K562 (cell line): ENCODE results near the gene DBP. TPM values are rescaled to one million over a fixed set of nuclear protein-coding genes. Genes with fewer than 3 reads are reported as not detected.

ENCODE experiments used
- ERF ChIP-seq: fragments of 450-650 bp; formaldehyde crosslinking; IDR thresholded peaks from 2 replicates; pipeline ENCODE4 v1.4.0; 2020; ENCODE audit warnings: mild to moderate bottlenecking, mixed read lengths
- HMGN3 ChIP-seq: IDR thresholded peaks from 2 replicates; pipeline ENCODE4 v1.6.1; 2011; ENCODE audit warnings: borderline replicate concordance, low read depth, mild to moderate bottlenecking, mixed read lengths, low read length; ENCODE audit not compliant: insufficient read length; ENCODE audit errors: extremely low read depth
- NR2F6 ChIP-seq: fragments of 450-650 bp; formaldehyde crosslinking; IDR thresholded peaks from 2 replicates; pipeline ENCODE4 v1.4.0; 2020; ENCODE audit warnings: mild to moderate bottlenecking
- PHF21A ChIP-seq: fragments of 450-650 bp; IDR thresholded peaks from 2 replicates; pipeline ENCODE4 v1.6.1; 2017; ENCODE audit warnings: low read depth, borderline replicate concordance
- RAD51 ChIP-seq: fragments of 450-650 bp; IDR thresholded peaks from 2 replicates; pipeline ENCODE4 v1.7.1; 2016; ENCODE audit warnings: low read depth, mild to moderate bottlenecking, borderline replicate concordance
- TARDBP ChIP-seq: fragments of 450-650 bp; IDR thresholded peaks from 2 replicates; pipeline ENCODE4 v1.6.1; 2016
- ZNF778 ChIP-seq: fragments of 450-650 bp; formaldehyde crosslinking; IDR thresholded peaks from 2 replicates; pipeline ENCODE4 v1.4.0; 2020; ENCODE audit warnings: mild to moderate bottlenecking, moderate library complexity
- polyA plus RNA-seq, 8 experiments: library from polyadenylated mRNA; depleted of rRNA in 4 of 8; stranded (reverse) in 5 of 8; unstranded in 3 of 8; fragments of >200 nt; fragmentation: Nextera tagmentation in 2 of 8; fragmentation: Illumina TruSeq in 1 of 8; extraction: Ambion mirVana in 2 of 8; extraction: Trizol in 1 of 8; gene quantifications; 2 replicates each; pipeline versions ENCODE4 v1.2.1 to v1.2.3, GENCODE V29; 2011 to 2014; ENCODE audit warnings: inconsistent platforms in 1 of 8, missing spikeins in 1 of 8
- total RNA-seq, 7 experiments: library from RNA; depleted of rRNA in 6 of 7; stranded (reverse); fragments of >200 nt in 6 of 7; fragmentation: Illumina TruSeq in 2 of 7; extraction: Trizol in 2 of 7; gene quantifications; 2 replicates each; pipeline versions ENCODE4 v1.2.1 to v1.2.3, GENCODE V29; 2011 to 2021; ENCODE audit warnings: low replicate concordance in 1 of 7
- TF ChIP-seq, protein P1 (sequence below): IDR thresholded peaks from 3 replicates; pipeline ENCODE4 v1.6.1; 2011; ENCODE audit warnings: borderline replicate concordance, mild to moderate bottlenecking, moderate library complexity; ENCODE audit not compliant: insufficient read length; ENCODE audit errors: extremely low read depth
- TF ChIP-seq, protein P2 (sequence below): fragments of 200-600 bp; sonication (generic); IDR thresholded peaks from one replicate; pipeline ENCODE4 v1.6.1; 2012; ENCODE audit warnings: mild to moderate bottlenecking, low read depth, low read length, inconsistent platforms

DBP gene
- total and polyA plus RNA-seq, 9 of the 15 experiments (the other 6 are each of a cell fraction or from before 2014, with no cell fraction given): 0.25 to 5.5 (median 1.8) TPM

DNA sequence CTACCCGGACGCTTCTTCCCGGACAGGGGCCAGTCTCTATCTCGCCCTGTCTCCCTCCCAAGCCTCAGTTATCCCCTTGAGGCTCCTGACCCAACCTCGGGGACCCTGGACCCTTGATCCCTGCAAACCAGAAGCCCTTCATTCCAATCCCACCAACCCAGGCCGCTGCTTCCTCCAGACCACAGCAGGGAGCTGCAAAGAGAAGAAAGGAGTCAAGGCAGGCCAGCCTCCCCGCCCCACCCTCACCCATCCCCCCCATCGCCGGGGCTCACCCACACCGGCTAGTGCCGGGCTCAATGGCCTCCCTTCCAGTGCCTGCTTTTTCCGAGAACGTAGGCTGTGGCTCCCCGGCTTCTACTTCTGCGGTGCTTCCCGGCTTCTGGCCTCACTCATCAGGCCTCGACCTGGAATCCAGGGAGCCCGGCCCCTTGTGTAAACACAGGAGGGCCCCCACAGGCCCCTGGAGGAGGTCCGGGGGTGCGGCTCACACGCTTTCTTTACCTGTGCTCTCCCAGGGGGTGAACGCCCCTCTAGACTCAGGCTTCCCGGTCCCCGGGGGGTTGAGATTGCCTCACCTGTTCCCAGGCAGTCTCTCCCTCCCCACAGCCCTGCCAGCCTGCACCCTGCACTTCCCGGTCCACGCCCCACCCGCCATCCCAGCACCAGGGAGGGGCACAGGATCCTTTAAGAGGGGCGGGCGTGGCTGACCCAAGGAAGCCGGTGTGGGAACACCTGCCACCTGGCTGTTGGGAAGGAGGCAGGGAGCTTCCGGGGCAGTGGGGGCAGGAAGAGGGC lies 22.5 kb downstream of the DBP start, which contains the start of gene FAM83E (continued):
- TF ChIP-seq, protein P1, sequence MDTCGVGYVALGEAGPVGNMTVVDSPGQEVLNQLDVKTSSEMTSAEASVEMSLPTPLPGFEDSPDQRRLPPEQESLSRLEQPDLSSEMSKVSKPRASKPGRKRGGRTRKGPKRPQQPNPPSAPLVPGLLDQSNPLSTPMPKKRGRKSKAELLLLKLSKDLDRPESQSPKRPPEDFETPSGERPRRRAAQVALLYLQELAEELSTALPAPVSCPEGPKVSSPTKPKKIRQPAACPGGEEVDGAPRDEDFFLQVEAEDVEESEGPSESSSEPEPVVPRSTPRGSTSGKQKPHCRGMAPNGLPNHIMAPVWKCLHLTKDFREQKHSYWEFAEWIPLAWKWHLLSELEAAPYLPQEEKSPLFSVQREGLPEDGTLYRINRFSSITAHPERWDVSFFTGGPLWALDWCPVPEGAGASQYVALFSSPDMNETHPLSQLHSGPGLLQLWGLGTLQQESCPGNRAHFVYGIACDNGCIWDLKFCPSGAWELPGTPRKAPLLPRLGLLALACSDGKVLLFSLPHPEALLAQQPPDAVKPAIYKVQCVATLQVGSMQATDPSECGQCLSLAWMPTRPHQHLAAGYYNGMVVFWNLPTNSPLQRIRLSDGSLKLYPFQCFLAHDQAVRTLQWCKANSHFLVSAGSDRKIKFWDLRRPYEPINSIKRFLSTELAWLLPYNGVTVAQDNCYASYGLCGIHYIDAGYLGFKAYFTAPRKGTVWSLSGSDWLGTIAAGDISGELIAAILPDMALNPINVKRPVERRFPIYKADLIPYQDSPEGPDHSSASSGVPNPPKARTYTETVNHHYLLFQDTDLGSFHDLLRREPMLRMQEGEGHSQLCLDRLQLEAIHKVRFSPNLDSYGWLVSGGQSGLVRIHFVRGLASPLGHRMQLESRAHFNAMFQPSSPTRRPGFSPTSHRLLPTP: no peak
- TF ChIP-seq ZNF778 (CRISPR knock-in tag) (no peak), TARDBP (no peak), ERF (CRISPR knock-in tag) (peak; percentile 96), HMGN3 (no peak), NR2F6 (no peak), RAD51 (no peak), PHF21A (no peak)
- TF ChIP-seq, protein P2, sequence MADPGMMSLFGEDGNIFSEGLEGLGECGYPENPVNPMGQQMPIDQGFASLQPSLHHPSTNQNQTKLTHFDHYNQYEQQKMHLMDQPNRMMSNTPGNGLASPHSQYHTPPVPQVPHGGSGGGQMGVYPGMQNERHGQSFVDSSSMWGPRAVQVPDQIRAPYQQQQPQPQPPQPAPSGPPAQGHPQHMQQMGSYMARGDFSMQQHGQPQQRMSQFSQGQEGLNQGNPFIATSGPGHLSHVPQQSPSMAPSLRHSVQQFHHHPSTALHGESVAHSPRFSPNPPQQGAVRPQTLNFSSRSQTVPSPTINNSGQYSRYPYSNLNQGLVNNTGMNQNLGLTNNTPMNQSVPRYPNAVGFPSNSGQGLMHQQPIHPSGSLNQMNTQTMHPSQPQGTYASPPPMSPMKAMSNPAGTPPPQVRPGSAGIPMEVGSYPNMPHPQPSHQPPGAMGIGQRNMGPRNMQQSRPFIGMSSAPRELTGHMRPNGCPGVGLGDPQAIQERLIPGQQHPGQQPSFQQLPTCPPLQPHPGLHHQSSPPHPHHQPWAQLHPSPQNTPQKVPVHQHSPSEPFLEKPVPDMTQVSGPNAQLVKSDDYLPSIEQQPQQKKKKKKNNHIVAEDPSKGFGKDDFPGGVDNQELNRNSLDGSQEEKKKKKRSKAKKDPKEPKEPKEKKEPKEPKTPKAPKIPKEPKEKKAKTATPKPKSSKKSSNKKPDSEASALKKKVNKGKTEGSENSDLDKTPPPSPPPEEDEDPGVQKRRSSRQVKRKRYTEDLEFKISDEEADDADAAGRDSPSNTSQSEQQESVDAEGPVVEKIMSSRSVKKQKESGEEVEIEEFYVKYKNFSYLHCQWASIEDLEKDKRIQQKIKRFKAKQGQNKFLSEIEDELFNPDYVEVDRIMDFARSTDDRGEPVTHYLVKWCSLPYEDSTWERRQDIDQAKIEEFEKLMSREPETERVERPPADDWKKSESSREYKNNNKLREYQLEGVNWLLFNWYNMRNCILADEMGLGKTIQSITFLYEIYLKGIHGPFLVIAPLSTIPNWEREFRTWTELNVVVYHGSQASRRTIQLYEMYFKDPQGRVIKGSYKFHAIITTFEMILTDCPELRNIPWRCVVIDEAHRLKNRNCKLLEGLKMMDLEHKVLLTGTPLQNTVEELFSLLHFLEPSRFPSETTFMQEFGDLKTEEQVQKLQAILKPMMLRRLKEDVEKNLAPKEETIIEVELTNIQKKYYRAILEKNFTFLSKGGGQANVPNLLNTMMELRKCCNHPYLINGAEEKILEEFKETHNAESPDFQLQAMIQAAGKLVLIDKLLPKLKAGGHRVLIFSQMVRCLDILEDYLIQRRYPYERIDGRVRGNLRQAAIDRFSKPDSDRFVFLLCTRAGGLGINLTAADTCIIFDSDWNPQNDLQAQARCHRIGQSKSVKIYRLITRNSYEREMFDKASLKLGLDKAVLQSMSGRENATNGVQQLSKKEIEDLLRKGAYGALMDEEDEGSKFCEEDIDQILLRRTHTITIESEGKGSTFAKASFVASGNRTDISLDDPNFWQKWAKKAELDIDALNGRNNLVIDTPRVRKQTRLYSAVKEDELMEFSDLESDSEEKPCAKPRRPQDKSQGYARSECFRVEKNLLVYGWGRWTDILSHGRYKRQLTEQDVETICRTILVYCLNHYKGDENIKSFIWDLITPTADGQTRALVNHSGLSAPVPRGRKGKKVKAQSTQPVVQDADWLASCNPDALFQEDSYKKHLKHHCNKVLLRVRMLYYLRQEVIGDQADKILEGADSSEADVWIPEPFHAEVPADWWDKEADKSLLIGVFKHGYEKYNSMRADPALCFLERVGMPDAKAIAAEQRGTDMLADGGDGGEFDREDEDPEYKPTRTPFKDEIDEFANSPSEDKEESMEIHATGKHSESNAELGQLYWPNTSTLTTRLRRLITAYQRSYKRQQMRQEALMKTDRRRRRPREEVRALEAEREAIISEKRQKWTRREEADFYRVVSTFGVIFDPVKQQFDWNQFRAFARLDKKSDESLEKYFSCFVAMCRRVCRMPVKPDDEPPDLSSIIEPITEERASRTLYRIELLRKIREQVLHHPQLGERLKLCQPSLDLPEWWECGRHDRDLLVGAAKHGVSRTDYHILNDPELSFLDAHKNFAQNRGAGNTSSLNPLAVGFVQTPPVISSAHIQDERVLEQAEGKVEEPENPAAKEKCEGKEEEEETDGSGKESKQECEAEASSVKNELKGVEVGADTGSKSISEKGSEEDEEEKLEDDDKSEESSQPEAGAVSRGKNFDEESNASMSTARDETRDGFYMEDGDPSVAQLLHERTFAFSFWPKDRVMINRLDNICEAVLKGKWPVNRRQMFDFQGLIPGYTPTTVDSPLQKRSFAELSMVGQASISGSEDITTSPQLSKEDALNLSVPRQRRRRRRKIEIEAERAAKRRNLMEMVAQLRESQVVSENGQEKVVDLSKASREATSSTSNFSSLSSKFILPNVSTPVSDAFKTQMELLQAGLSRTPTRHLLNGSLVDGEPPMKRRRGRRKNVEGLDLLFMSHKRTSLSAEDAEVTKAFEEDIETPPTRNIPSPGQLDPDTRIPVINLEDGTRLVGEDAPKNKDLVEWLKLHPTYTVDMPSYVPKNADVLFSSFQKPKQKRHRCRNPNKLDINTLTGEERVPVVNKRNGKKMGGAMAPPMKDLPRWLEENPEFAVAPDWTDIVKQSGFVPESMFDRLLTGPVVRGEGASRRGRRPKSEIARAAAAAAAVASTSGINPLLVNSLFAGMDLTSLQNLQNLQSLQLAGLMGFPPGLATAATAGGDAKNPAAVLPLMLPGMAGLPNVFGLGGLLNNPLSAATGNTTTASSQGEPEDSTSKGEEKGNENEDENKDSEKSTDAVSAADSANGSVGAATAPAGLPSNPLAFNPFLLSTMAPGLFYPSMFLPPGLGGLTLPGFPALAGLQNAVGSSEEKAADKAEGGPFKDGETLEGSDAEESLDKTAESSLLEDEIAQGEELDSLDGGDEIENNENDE: no peak
